Calu3 (cell line): ENCODE results near the gene COL19A1. TPM values are rescaled to one million over a fixed set of nuclear protein-coding genes. Genes with fewer than 3 reads are reported as not detected.

Experiments
- BruUV-seq: library from RNA; stranded (reverse); fragments of 400-500 nt; replicated peaks from 2 replicates; lab custom pipeline; 2021; lab: Mats Ljungman, UMichigan
- CTCF ChIA-PET: fragments of 300-600 bp; sonication (Branson Sonifier 250); formaldehyde crosslinking; loops from one replicate; lab custom pipeline; 2022; ENCODE audit warnings: antibody characterized with exemption; lab: Charles Lee
- DNase-seq: peaks from one replicate; pipeline ENCODE4 v3.0.0; 2022
- H3K27ac Mint-ChIP-seq: one replicate; pipeline ENCODE4 v1.8.0; 2022; ENCODE audit warnings: mixed read lengths; ENCODE audit not compliant: unreplicated experiment
- H3K27me3 Mint-ChIP-seq: one replicate; pipeline ENCODE4 v1.8.0; 2022; ENCODE audit warnings: mixed read lengths; ENCODE audit not compliant: unreplicated experiment
- H3K36me3 Mint-ChIP-seq: one replicate; pipeline ENCODE4 v1.8.0; 2022; ENCODE audit warnings: mild to moderate bottlenecking, moderate library complexity, mixed read lengths; ENCODE audit not compliant: insufficient read depth, unreplicated experiment
- H3K4me1 Mint-ChIP-seq: one replicate; pipeline ENCODE4 v1.8.0; 2022; ENCODE audit warnings: mild to moderate bottlenecking, low read depth, mixed read lengths; ENCODE audit not compliant: unreplicated experiment
- H3K4me3 Mint-ChIP-seq: one replicate; pipeline ENCODE4 v1.8.0; 2022; ENCODE audit warnings: mild to moderate bottlenecking, low read depth, moderate library complexity, mixed read lengths; ENCODE audit not compliant: unreplicated experiment
- H3K9me3 Mint-ChIP-seq: one replicate; pipeline ENCODE4 v1.8.0; 2022; ENCODE audit warnings: low read depth, mixed read lengths; ENCODE audit not compliant: unreplicated experiment
- intact Hi-C: fragments of 100-400 bp; cut with micrococcal nuclease; formaldehyde crosslinking; loops from one replicate; pipeline ENCODE4 v1.10.0; 2022; ENCODE audit not compliant: unreplicated experiment
- total RNA-seq: library from RNA; stranded (reverse); gene quantifications from 2 replicates; pipeline ENCODE4 v1.2.3, GENCODE V29; 2022
- TF ChIP-seq, protein P1 (sequence below): fragments of 200-600 bp; IDR thresholded peaks from one replicate; pipeline ENCODE4 v1.8.0; 2022; ENCODE audit warnings: antibody characterized with exemption; ENCODE audit not compliant: unreplicated experiment

COL19A1 gene
- total RNA-seq, 1 experiment from 2014 or later, result not detected

DNA sequence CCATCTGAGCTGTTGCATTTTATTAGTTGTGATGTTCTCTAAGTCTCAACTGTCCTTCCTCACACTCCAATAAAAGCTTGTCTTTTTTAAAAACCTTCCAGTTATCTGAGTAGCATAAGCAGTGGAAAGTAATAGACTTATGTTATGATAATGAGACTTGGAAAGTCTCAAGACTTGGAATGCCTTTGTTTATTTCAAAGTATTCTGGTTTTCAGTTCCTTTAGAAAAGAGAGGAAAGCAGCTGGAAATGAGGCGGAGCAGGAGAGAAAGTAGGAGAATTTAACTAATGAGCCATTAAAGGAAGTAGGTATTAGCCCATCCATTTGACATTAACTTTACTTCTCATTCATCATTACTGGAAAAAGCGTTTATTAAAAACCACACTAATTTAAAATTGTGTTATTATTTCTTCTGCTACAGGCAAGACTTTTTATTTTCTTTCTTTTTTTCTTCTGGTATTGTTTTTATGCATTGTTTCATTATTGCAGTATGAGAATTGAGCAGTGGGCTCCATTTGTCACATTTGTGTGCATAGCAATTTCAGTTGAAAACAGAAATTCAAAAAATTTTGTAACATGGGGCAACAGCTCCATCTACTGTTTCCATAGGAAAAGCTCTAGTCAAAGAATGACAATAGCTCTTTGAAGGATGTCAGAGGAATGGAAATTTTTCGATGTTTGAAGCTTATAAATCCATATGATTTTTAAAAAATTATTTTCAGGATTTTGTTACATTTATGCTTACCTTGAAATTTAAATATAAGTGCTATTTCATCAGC, 241.7 kb downstream of the COL19A1 start:
- Mint-ChIP-seq H3K27me3 (peaks cover 21% of the 10 kb centered on the region), H3K4me1 (no peaks in the 10 kb centered on the region), H3K27ac (no peak overlapping the region), H3K4me3 (no peak overlapping the region), H3K36me3 (no peaks in the 10 kb centered on the region), H3K9me3 (no peaks in the 10 kb centered on the region)
- BruUV-seq, result no TSS peak
- intact Hi-C loops, result loop anchor here (1.0 to 10.0 kb wide), 5 partner anchors 273 to 1231 kb away; no protein-coding TSS in a partner anchor
- peak; percentile 46 for DNase-seq
- CTCF ChIA-PET, result interaction anchor here (1.0 to 3.0 kb wide), 4 partner anchors 241 to 945 kb away, joined by 3 to 13 read pairs (median 4); partner anchors contain the start of gene LMBRD1
- TF ChIP-seq, protein P1, sequence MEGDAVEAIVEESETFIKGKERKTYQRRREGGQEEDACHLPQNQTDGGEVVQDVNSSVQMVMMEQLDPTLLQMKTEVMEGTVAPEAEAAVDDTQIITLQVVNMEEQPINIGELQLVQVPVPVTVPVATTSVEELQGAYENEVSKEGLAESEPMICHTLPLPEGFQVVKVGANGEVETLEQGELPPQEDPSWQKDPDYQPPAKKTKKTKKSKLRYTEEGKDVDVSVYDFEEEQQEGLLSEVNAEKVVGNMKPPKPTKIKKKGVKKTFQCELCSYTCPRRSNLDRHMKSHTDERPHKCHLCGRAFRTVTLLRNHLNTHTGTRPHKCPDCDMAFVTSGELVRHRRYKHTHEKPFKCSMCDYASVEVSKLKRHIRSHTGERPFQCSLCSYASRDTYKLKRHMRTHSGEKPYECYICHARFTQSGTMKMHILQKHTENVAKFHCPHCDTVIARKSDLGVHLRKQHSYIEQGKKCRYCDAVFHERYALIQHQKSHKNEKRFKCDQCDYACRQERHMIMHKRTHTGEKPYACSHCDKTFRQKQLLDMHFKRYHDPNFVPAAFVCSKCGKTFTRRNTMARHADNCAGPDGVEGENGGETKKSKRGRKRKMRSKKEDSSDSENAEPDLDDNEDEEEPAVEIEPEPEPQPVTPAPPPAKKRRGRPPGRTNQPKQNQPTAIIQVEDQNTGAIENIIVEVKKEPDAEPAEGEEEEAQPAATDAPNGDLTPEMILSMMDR, result peak; percentile 71

DNA sequence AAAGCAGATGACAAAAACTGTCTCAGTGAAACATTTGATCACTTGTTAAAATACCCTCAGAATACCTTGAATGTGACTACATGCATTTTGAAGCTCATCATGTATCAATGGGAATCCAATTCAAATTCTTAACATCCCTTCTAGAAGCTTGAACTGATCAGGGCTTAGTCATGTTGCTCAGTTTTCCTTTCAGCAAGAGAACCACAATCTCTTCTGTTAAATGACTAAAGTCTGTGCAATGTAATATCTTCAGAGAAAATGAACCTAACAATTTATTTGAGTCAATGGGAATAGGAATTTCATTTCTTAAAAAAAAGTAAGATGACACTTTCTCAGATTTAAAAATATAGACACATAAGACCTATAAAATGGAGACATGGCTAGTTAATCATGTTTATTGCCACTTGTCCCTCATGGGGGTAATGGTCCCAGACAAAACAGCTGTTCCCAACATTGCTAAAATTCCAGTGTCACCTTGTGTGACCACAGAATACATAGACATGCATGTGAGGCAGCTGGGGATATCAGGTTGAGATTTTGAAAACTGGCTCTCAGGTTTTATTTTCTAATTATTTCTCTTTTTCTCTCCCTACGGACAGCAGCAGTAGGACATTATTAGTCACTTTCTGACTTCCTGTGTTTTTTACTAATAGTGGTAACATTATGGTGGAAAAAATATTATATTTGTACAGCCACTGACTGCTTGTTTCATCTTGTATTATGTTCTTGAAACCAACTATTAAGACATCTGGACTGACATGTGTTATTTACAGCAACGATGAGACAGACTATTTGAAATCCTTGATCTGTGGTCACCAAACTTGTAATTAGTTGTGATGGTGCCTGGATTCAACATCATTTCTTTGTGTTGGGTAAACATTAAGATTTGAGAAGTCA, 244.0 kb downstream of the COL19A1 start:
- CTCF ChIA-PET, result no interaction called here
- TF ChIP-seq, protein P1, result no peak
- Mint-ChIP-seq H3K4me1 (no peaks in the 10 kb centered on the region), H3K36me3 (no peaks in the 10 kb centered on the region), H3K9me3 (no peaks in the 10 kb centered on the region), H3K4me3 (no peak overlapping the region), H3K27me3 (peaks cover 21% of the 10 kb centered on the region), H3K27ac (no peak overlapping the region)
- intact Hi-C loops, result no loop called here
- BruUV-seq, result no TSS peak
- DNase-seq, result no peak

DNA sequence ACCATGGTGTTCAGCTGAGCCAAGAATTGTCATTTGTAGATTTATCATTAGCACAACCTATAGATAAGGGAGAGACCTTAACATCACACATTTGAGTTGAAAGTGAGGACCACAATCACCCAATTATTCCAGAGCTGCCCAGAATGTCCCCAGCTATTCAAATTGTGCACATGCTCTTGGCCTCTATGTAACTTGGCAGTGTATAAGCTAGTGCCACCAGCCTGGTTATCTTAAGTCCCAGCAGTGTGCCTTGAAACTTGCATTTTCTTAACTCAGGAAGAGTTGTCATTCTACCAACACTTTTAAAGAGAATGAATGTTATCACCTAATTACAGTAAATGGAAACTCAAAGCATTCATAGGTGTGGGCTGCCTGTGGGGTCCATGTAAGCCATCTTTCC, 245.4 kb downstream of the COL19A1 start:
- no peak overlapping the region for H3K4me3 Mint-ChIP-seq
- intact Hi-C loops, result no loop called here
- DNase-seq, result no peak
- H3K27ac Mint-ChIP-seq, result no peak overlapping the region
- peaks cover 27% of the 10 kb centered on the region for H3K27me3 Mint-ChIP-seq
- CTCF ChIA-PET, result no interaction called here
- no TSS peak for BruUV-seq
- no peaks in the 10 kb centered on the region for H3K9me3 Mint-ChIP-seq
- TF ChIP-seq, protein P1, result no peak
- no peaks in the 10 kb centered on the region for H3K36me3 Mint-ChIP-seq
- H3K4me1 Mint-ChIP-seq, result no peaks in the 10 kb centered on the region

DNA sequence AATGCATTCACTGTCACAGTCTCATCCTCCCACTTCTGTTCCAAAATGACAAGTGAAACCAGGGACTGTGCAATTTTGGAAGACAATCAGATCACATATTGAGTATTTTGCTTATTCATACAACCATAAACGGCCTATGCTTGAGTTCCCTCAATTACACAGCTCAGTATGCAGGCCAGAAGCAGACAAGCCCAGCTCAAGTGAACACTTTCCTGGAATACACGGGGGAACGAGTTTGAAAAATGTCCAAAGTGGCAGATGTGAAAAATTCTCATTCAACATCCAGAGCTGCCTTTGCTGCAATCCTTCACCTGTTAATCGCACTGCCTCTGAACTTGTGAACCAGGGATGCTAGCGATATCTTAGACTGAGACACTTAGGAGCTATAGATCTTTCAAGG, 246.4 kb downstream of the COL19A1 start:
- TF ChIP-seq, protein P1, result no peak
- H3K9me3 Mint-ChIP-seq, result no peaks in the 10 kb centered on the region
- peaks cover 34% of the 10 kb centered on the region for H3K27me3 Mint-ChIP-seq
- H3K36me3 Mint-ChIP-seq, result no peaks in the 10 kb centered on the region
- CTCF ChIA-PET, result interaction anchor here (1.0 kb wide), 1 partner anchor 36 kb away, joined by 3 read pairs; no protein-coding TSS in a partner anchor
- H3K4me3 Mint-ChIP-seq, result no peak overlapping the region
- intact Hi-C loops, result no loop called here
- H3K27ac Mint-ChIP-seq, result no peak overlapping the region
- no peaks in the 10 kb centered on the region for H3K4me1 Mint-ChIP-seq
- DNase-seq, result no peak
- no TSS peak for BruUV-seq
